Measurements from ENCODE around the gene GALNT18. TPM values are rescaled to one million over a fixed set of nuclear protein-coding genes. Genes with fewer than 3 reads are reported as not detected.

Gene GALNT18
- 4.0 and 5.1 TPM in 2 replicates for total RNA-seq (2014; rRNA removed)
- 4.8 TPM for polyA plus RNA-seq (2012)

DNA sequence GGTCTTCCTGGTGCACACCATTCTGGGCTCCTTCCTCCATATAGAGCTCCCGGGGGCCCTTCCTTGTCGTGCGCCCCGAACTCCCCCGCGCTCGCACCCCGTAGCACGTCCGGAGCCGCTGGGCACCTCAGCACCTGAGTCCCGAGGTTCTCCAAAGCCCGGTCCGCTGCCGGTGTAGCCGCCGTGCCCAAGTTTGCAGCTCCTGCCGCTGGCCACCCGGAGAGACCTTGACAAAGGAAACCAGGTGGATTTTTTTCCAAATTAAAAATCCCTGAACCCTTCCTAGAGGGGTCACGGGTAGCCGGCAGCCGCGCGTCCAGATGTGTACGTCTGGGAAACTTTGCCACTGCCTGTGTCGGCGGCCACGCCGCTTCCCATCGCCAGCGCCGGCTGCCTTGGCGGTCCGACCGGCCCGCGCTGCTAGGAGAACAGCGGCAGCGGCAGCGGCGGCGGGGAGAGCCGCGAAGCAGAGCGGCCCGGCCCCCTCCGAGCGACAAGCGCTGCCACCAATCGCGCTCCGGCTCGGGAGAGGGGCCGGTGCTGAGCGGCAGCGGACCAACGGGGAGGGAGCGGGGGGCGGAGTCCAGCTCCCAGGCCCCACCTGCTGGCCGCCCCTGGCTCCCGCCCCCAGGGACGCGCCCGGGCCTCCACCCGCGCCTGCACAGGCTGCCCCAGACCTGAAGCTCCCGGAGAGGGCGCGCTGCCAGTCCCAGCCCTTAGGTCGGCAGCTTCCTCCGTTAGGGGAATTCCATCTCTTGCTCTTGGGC lies at the start of gene GALNT18:
TSS of gene GALNT18 (minus strand) at position 433 of the 767 bp plus-strand sequence.
- DNase-seq (ENCODE audit: low read depth): peak; percentile 89

DNA sequence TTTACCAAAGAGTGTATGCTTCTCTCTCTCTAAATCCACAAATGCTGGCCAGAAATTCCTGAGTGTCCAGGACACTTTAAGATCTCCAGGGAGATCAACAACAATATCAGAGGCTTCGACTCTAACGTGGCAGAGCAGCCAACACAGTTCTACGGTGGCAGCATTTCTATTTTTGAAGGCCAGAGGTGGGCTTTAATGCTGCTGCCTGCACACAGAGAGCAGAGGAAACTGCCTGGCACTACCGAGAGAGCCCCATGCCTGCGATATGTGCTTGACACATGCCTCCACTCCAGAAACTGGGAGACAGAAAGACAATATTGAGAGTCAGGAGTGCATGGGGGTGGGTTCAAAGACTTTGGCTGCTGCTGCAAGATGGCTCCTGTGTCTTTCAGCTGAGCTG lies 48.8 kb upstream of the GALNT18 start:
- no peak for DNase-seq (ENCODE audit: low read depth)

DNA sequence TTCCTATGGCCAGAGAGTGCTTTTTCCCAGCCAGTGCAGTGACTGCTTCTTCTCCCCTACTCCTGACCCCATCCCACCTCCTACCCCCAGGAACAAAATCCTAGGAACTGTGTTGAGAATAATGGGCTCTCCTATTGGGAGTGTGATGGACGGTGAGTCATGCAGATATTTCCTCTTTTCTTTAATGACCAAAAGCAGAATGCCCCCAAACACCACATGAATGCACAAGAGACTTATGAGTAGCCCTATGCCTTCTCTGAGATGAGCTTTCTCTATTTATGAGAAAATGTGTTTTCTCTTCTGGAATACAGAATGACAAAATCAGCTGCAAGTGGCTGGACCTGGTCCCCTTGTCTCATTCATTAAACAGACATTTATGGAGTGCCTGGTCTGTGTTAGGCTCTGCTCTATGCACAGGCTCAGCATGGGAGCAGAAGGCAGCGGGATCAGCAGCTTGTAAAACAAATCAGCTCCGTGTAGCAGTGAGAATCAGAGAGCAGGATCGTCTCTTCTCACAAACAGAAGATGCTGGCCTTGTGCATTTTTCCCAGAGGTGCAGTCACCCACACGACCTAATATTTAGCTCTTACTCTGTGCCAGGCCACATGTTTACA lies 47.5 kb upstream of the GALNT18 start:
- DNase-seq (ENCODE audit: low read depth): no peak

DNA sequence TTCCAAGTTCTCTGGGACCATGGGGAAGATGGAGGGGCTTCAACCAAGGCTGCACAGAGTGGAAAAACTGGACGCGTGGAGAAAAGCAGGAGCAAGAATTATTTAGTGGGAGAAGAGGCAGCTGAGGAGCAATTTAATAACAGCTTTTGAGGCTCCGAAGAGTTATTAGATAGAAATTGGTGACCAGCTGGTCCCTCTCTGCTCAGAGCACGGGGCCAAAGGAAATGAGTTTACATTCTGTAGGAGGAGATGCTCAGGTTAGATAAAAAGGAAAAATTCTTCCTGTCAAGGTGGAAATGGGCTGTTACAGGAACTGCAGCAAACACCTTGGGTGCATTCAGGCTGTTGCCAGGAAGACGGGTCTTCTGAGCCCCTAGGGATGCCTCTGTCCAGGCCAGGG lies 47.0 kb upstream of the GALNT18 start:
- no peak for DNase-seq (ENCODE audit: low read depth)

DNA sequence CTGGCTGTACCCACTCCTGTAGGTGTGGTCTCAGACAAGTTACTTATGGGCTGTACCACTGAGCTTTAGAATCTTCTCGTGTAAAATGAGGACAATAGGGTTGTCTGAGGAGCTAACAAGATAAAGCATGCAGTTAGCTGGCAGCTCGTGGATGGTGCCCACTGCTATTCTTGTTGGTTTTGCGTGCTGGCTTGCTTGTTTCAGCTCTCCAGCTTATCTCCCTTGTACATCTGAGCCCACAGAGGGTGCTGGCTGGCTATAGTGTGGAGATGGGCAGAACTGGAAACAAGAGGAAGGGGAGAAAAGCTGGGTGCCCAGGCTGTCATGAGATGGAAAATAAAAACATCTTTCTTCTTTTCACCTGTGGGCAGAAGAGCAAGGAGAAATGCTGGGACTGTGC lies 46.5 kb upstream of the GALNT18 start:
- DNase-seq (ENCODE audit: low read depth): no peak

DNA sequence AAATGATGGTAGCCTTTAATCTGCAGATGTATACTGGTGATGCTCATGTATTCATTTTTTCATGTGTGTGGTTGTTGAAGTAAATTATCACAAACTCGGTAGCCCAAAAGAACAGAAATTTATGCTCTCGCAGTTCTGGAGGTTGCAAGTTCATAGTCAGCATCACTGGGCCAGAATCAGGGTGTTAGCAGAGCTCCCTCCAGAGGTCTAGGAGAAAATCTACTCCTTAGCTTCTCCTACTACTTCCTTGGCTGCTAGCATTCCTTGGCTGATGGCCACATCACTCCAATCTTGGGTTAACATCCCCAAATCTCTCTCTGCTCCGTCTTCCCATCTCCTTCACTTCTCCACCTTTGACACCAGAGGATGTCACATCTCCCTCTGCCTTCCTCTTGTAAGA lies 45.3 kb upstream of the GALNT18 start:
- peak; percentile 4 for DNase-seq (ENCODE audit: low read depth)

DNA sequence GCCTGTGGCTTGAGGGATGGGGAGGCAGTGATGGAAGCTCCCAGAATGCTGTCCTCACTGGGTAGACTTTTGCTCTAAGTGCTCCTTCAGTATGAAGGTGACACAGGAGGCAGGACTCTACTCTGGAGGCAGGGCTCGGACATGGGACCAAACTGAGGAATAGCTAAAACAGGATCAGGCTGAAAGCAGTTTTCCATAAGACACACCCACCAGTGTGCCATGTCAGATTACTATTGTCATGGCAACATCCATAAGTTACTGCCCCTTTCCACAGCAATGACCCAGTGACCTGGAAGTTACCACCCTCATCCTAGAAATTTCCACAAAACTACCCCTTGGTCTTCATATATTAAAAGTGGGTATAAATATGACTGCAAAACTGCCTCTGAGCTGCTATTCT lies 43.6 kb upstream of the GALNT18 start:
- DNase-seq (ENCODE audit: low read depth): no peak

DNA sequence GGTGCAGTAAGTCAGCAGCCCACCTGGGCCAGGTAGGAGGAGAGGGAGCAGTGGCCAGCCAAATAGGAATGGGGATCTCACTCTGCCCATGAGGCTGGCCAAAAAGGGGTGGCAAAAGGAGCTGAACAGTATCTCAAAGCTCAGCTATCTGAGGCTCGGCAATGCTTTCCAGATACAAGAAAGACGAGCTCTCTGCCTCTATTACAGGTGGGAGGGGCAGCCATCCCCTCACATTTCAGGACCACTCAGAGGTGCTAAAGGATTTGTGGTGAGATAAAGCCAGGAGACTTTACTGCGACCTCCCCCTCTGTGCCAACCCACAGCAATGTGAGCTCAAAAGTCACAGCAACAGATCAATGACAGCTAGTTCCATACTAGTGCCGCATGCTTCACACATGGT lies 42.1 kb upstream of the GALNT18 start:
- DNase-seq (ENCODE audit: low read depth): no peak

DNA sequence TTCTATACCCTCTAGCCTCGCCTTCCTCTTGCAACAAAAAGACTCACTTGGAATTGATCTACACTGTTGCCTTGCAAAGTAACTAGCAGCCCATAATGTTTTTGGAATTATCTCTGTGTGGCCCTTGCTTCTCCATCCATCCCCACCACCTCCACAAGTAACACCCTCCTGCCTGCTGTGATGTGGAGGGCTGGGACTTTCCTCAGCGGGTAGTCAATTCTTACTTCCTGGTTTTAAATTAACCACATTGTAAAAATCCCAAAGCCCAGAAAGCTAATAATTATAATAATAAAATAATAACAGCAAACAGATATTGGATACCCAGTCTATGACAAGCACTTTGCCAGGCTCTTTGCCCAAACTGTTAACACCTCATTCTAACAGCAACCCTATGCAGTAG lies 40.8 kb upstream of the GALNT18 start:
- DNase-seq (ENCODE audit: low read depth): no peak

DNA sequence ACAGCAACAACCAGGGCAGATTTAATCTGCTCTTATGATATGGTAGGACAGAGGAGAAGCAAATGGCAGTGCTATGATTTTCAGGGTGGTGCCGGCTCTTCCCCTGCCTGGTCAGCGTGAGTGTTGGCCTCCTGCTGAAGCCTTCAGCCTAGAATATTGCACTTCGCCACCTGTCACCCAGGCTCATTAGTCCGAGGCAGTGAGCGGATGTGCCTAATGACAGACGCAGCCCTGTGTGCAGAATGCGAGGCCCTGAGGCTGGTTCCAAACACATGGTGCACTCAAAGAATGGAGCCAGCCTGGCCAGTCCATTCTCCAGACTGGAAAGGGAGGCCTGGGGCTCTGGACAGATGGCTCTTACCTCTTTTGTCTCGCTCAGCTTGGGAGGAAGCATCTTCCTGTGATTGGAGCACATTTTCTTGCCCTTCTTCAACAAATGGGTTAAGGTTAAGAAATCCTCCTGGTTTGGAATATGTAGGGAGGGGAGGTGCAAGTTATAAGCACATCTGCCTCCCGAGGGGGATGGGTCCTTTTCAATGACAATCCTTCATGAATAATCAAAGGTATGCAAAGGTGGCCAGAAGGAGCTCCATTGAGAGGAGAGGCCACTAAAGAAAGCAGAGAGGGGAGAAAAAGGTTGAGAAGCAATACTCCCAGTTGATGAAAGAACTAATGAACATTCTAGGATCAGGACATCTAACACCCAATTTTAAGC lies 39.7 kb upstream of the GALNT18 start:
- DNase-seq (ENCODE audit: low read depth): no peak

DNA sequence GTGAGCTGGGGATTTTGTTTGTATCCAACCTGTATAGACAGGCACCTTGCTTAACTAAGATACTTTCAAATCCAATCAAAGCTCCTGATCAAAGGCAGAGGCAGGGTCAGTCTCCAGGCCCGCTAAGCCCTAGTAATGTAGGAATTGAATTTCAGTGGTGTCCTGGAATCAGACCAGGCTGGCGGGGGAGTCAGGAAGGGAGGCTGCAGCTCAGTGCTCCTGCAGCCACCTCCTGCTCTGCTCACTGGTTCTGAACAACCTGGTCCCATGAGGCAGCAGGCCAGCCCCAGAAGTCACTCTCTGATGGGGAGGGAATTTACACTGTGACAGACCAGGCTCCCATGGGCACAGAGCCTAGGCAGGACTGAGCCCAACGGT lies 38.5 kb upstream of the GALNT18 start:
- no peak for DNase-seq (ENCODE audit: low read depth)

DNA sequence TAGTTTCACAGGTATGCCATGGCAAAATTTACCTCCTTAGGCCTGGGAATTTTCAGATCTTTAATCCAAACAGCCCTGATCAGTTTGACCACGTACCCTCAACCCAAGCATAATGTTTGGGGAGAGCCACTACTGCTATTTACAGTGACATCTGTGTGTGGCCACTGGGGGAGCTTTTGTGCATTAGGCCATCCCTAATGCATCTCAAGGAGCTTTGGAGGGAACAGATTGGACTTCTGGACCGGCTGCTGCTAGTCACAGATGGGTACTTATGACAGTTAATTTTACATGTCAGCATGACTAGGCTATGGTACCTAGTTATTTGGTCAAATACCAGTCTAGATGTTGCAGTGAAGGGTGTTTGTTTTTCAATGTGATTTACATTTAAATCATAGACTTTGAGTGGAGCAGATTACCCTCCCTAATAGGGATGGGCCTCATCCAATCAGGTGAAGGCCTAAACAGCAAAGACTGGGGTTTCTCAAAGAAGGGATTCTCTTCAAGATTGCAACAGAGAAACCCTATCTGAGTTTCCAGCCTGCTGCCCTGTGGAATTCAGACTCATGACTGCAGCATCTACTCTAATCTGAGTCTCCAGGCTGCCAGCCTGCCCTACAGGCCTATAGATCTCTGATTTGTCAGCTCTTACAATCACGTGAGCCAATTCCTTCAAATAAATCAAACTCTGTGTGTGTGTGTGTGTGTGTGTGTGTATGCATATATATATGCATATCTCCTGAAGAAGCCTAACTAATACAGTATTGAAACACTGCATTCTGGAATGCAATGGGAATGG lies 38.0 kb upstream of the GALNT18 start:
- no peak for DNase-seq (ENCODE audit: low read depth)

DNA sequence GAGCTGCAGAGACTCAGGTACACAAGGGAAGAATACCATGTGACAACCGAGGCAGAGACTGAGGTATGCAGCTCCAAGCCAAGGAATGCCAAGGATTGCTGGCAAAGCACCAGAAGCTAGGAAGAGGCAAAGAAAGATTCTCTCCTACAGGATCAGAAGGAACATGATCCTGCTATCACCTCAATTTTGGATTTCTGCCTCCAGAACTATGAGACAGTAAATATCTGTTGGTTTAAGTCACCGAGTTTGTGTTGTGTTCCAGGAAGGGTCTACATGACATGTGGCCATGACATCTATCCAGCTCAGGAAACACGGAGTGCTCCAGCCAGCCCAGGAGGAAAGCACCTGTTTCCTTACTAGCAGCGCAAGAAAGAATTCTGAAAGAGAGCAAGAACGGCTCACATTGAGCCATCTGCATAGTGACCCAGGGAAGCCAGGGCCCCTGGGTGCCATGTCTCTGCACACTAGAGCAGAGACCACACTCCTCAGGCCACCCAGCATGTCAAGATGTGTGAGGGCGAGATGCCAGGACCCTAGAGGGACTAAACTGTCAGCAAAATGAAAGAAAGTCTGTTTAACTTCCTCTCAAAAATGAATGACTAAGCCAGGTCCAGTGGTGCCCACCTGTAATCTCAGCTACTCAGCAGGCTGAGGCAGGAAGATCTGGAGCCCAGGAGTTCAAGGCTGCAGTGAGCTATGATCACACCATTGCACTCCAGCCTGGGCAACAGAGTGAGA lies 35.6 kb upstream of the GALNT18 start:
- DNase-seq (ENCODE audit: low read depth): no peak

DNA sequence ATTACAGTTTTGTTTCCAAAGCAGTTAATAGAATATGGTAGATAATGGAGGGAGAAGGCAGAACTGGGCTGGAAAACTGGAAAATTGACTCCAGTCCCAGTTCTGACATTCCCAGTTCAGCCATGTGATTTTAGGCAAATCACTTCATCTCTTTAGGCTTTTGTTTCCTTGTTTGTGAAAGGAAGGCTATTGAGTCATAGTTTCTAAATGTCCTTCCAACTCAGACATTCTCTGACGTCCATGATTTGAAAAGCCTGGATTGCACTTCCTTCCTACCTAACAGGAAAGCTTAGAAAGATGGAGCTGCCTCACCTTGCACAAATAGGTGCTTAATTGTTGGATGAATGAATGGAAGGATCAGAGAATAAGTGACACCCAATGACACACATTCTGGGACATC lies 19.8 kb upstream of the GALNT18 start:
- no peak for DNase-seq (ENCODE audit: low read depth)

DNA sequence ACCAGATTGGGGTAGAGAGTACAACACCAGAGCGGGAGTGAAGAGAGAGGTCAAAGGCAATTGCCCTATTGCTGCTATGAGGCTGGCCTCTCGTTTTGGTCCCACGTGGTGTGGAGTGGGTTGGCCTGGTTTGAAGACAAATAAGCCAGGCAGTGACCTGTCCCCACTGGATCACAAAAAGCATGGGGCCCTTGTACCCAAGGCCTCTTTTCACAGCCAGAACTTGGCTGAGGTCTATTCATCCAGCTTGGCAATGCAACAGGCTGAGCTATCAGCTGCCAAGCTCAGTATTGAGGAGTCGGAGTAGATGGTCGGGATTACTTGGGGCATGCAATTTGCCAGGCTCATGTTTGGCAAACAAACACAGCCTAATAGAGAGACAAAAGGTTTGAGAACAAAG lies 19.2 kb upstream of the GALNT18 start:
- no peak for DNase-seq (ENCODE audit: low read depth)

DNA sequence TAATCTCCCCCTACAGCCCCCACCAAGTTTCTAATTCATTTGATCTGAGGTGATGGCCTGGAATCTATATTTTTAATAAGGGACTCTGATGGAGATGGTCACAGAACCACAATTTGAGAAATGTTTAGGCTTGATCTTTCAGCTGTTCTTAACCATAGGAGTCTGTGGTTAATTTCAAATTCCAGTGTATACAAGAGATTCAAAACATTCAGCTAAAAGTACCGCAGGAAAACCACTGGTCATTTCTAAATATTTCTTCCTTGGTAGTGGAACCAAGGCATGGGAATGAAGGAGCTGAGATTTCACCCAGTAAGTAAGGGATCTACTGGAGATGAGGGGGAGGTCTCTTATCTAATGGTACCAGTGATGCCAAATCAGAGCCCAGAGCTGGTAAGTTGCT lies 18.3 kb upstream of the GALNT18 start:
- peak; percentile 74 for DNase-seq (ENCODE audit: low read depth)

DNA sequence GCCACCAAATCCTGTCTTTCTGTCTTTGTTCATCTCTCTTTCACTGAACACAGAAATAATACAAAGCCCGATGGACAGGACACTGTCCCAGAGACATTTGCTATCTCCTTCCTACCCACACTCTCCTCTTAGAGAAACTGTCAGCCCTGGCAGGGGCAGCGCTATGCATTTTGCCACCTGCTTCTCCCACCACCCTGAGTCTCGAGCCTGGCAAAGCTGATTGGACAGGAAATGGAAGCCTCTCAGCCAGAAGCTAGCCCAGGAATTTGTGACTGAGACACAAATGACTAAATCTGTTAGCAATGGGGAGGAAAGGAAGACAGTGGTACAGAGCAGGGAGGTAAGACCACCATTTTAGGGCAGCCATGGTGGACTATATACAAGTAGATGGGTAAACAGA lies 14.9 kb upstream of the GALNT18 start:
- peak; percentile 27 for DNase-seq (ENCODE audit: low read depth)

DNA sequence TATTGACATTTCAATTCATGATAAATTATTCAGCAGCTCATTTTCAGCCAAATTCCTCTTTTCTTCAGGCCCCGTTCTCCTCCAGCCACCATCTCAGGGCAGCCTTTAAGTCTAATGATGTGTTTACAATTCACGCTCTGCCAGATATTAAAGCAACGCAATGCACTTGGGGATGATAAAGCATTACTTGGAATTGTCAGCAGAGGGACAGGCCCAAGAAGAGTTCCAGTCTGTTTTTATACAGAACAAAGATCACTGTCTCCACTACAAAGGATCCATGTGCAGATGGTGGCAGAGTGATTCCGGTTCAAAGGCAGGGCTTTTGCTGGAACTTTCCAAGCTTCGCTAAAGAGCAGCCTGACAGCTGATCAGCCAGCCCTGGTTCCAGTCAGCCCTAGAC lies 13.6 kb upstream of the GALNT18 start:
- no peak for DNase-seq (ENCODE audit: low read depth)

DNA sequence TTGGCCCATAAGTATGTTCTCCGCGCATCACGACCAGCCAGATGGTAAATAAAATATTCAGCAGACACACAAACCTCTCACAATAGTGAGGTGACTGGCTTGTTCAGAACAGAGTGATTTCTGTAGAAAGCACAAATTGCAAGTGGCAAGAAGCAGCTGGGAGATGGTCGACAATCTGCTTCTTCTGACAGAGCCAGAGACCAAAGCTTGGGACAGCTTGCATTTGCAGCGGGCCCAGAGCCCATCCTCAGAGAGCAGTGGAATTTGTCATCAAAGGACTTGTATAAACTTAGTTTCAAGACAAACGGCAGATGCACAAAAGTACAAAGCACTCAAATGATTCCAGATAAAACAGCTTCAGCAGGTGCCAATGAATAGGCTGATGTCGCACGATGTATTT lies 7.6 kb upstream of the GALNT18 start:
- no peak for DNase-seq (ENCODE audit: low read depth)

DNA sequence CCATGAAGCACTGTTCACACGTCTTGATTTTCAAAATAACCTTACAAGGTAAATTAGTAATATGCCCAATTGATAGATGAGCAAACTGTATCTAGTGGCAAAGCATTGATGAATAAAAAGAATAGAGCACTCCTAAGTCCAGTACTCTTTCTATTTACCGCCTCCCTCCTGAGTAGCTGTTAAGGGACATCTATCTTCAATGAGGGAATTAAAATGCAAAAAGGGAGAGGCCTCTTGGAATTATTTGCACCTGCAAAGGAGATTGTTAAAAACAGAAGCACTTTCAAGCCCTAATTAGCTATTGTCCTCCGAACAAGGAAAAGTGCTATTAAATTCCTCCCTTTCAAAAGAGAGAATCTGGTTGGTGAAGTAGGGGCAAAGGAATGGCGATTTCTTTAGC lies 6.8 kb upstream of the GALNT18 start:
- DNase-seq (ENCODE audit: low read depth): no peak

DNA sequence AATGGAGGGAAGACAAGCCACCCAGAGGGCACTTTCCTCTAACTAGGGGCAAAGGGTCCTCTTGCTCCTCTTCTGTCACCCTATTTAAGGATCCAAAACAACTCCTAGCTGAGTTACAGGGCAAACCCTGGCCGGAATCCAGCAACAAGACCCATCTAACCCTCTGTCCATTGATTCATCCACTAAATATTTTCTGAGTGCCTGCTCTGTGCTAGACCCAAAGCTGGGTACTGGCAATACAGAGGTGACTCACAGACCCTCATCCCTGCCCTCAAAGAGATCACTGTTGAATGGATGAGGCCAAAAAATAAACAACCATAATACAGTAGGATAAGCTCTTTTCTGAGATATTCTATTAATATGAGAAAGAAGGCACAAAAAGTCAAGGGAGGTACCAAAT lies 4.3 kb upstream of the GALNT18 start:
- DNase-seq (ENCODE audit: low read depth): peak; percentile 54

Measured in LHCN-M2 (cell line).